ENCODE data around the gene ABCC1. TPM values are rescaled to one million over a fixed set of nuclear protein-coding genes. Genes with fewer than 3 reads are reported as not detected.

The ABCC1 gene
- polyA plus RNA-seq, 1 donor from 2014 or later, result 3.0 TPM

- Histone ChIP-seq H3K27me3 (ENCODE audit: insufficient read depth, low read depth, low read length) (peaks cover 5% of the 10 kb centered on the region), H3K79me2 (replicated peaks; ENCODE audit: insufficient read depth, low read length) (peaks cover 10% of the 10 kb centered on the region), H3K9ac (ENCODE audit: low read length) (peak overlapping the region; percentile 65), H3K9me2 (ENCODE audit: insufficient read depth, low read length) (no peaks in the 10 kb centered on the region), H3K4me3 (ENCODE audit: low read length) (peak overlapping the region; percentile 67), H3K36me3 (ENCODE audit: insufficient read depth, low read length) (no peaks in the 10 kb centered on the region), H3K9me3 (ENCODE audit: low read length) (no peaks in the 10 kb centered on the region), H2AFZ (ENCODE audit: low read depth, low read length) (no peak overlapping the region), H4K20me1 (ENCODE audit: insufficient read depth) (no peaks in the 10 kb centered on the region), H3F3A (ENCODE audit: insufficient read depth, low read length, poor library complexity, severe bottlenecking) (no peaks in the 10 kb centered on the region), H3K27ac (ENCODE audit: low read length) (no peak overlapping the region), H3K4me2 (ENCODE audit: low read length) (peak overlapping the region; percentile 43)
- TF ChIP-seq RAD21 (conservative IDR thresholded peaks at IDR 0.05) (no peak), SMC3 (conservative IDR thresholded peaks at IDR 0.05; ENCODE audit: poor library complexity) (no peak), MXI1 (conservative IDR thresholded peaks at IDR 0.05; ENCODE audit: poor library complexity, severe bottlenecking) (no peak), CTCF (IDR thresholded peaks at IDR 0.05; ENCODE audit: poor library complexity, severe bottlenecking) (no peak), POLR2AphosphoS5 (IDR thresholded peaks at IDR 0.05) (no peak), EZH2 (IDR thresholded peaks at IDR 0.05; ENCODE audit: borderline replicate concordance, insufficient read depth, low read length, poor library complexity, severe bottlenecking) (no peak), TAF1 (IDR thresholded peaks at IDR 0.05; ENCODE audit: low read depth) (no peak), REST (IDR thresholded peaks at IDR 0.05; ENCODE audit: borderline replicate concordance) (no peak), EP300 (conservative IDR thresholded peaks at IDR 0.05; ENCODE audit: poor library complexity, severe bottlenecking) (no peak)
Observed at GRCh38 chr16:15950869-15951268, 1.5 kb downstream of the ABCC1 start.

- Histone ChIP-seq H3K79me2 (replicated peaks; ENCODE audit: insufficient read depth, low read length) (peaks cover 10% of the 10 kb centered on the region), H3K9me3 (ENCODE audit: low read length) (no peaks in the 10 kb centered on the region), H2AFZ (ENCODE audit: low read depth, low read length) (no peak overlapping the region), H3F3A (ENCODE audit: insufficient read depth, low read length, poor library complexity, severe bottlenecking) (no peaks in the 10 kb centered on the region), H3K9ac (ENCODE audit: low read length) (no peak overlapping the region), H3K9me2 (ENCODE audit: insufficient read depth, low read length) (no peaks in the 10 kb centered on the region), H4K20me1 (ENCODE audit: insufficient read depth) (no peaks in the 10 kb centered on the region), H3K27ac (ENCODE audit: low read length) (no peak overlapping the region), H3K27me3 (ENCODE audit: insufficient read depth, low read depth, low read length) (peaks cover 5% of the 10 kb centered on the region), H3K4me3 (ENCODE audit: low read length) (no peak overlapping the region), H3K4me2 (ENCODE audit: low read length) (no peak overlapping the region), H3K36me3 (ENCODE audit: insufficient read depth, low read length) (no peaks in the 10 kb centered on the region)
- TF ChIP-seq EZH2 (IDR thresholded peaks at IDR 0.05; ENCODE audit: borderline replicate concordance, insufficient read depth, low read length, poor library complexity, severe bottlenecking), result no peak
- TF ChIP-seq POLR2AphosphoS5 (IDR thresholded peaks at IDR 0.05), result no peak
- TF ChIP-seq TAF1 (IDR thresholded peaks at IDR 0.05; ENCODE audit: low read depth), result no peak
- TF ChIP-seq RAD21 (conservative IDR thresholded peaks at IDR 0.05), result no peak
- no peak for TF ChIP-seq EP300 (conservative IDR thresholded peaks at IDR 0.05; ENCODE audit: poor library complexity, severe bottlenecking)
- no peak for TF ChIP-seq CTCF (IDR thresholded peaks at IDR 0.05; ENCODE audit: poor library complexity, severe bottlenecking)
- no peak for TF ChIP-seq REST (IDR thresholded peaks at IDR 0.05; ENCODE audit: borderline replicate concordance)
- no peak for TF ChIP-seq MXI1 (conservative IDR thresholded peaks at IDR 0.05; ENCODE audit: poor library complexity, severe bottlenecking)
Observed at GRCh38 chr16:15951852-15952251, 2.4 kb downstream of the ABCC1 start.
